ENCODE results near the gene COMMD6.
"Not testable (repeated sequence)": the region's sequence is repeated elsewhere in the genome, so short reads cannot be mapped to it uniquely, and the experiment has no call there.

Gene COMMD6

GRCh38 chr13:75537401-75538365 is at the start of gene COMMD6:
Gene COMMD6 (minus strand): TSS chr13:75537841. CDS start chr13:75537805, 36 bp downstream.
- DNase-seq (ENCODE audit: insufficient read length, low spot score): peak; percentile 83
- peak; percentile 98 for FAIRE-seq

- FAIRE-seq: no peak
- no peak for DNase-seq (ENCODE audit: insufficient read length, low spot score)
Measured at GRCh38 chr13:75585153-75585552, 47.5 kb upstream of the COMMD6 start.

- FAIRE-seq (no peak), DNase-seq (ENCODE audit: insufficient read length, low spot score) (no peak)
Measured at GRCh38 chr13:75583091-75583490, 45.5 kb upstream of the COMMD6 start.

- FAIRE-seq: peak; percentile 60
- DNase-seq (ENCODE audit: insufficient read length, low spot score): no peak
Measured at GRCh38 chr13:75581874-75582640, 44.4 kb upstream of the COMMD6 start.

GRCh38 chr13:75579529-75579928 is 41.9 kb upstream of the COMMD6 start:
- no peak for DNase-seq (ENCODE audit: insufficient read length, low spot score)
- FAIRE-seq: peak; percentile 26

- DNase-seq (ENCODE audit: insufficient read length, low spot score): no peak
- no peak for FAIRE-seq
Measured at GRCh38 chr13:75569576-75569975, 31.9 kb upstream of the COMMD6 start.

GRCh38 chr13:75566658-75567057 is 29.0 kb upstream of the COMMD6 start:
- FAIRE-seq (no peak), DNase-seq (ENCODE audit: insufficient read length, low spot score) (no peak)

GRCh38 chr13:75558145-75558840 is 20.7 kb upstream of the COMMD6 start:
- no peak for FAIRE-seq
- DNase-seq (ENCODE audit: insufficient read length, low spot score): no peak

- FAIRE-seq (no peak), DNase-seq (ENCODE audit: insufficient read length, low spot score) (no peak)
Measured at GRCh38 chr13:75556961-75557360, 19.3 kb upstream of the COMMD6 start.

GRCh38 chr13:75555836-75556235 is 18.2 kb upstream of the COMMD6 start:
- FAIRE-seq (no peak), DNase-seq (ENCODE audit: insufficient read length, low spot score) (no peak)

- FAIRE-seq (no peak), DNase-seq (ENCODE audit: insufficient read length, low spot score) (no peak)
Measured at GRCh38 chr13:75554981-75555380, 17.3 kb upstream of the COMMD6 start.

- no peak for FAIRE-seq
- DNase-seq (ENCODE audit: insufficient read length, low spot score): no peak
Measured at GRCh38 chr13:75554464-75554863, 16.8 kb upstream of the COMMD6 start.

- DNase-seq (ENCODE audit: insufficient read length, low spot score) (no peak), FAIRE-seq (peak; percentile 63)
Measured at GRCh38 chr13:75550159-75550567, 12.5 kb upstream of the COMMD6 start.

GRCh38 chr13:75549262-75550158 is 11.9 kb upstream of the COMMD6 start, which contains the start of gene UCHL3:
Gene UCHL3 (plus strand): TSS chr13:75549791. CDS start chr13:75549821, 30 bp downstream.
- DNase-seq (ENCODE audit: insufficient read length, low spot score) (peak; percentile 85), FAIRE-seq (peak; percentile 99)

- no peak for FAIRE-seq
- DNase-seq (ENCODE audit: insufficient read length, low spot score): no peak
Measured at GRCh38 chr13:75547917-75548316, 10.3 kb upstream of the COMMD6 start.

GRCh38 chr13:75545386-75545785 is 7.7 kb upstream of the COMMD6 start:
- not testable (repeated sequence) for FAIRE-seq; DNase-seq (ENCODE audit: insufficient read length, low spot score)

- no peak for FAIRE-seq
- DNase-seq (ENCODE audit: insufficient read length, low spot score): no peak
Measured at GRCh38 chr13:75544681-75545330, 7.2 kb upstream of the COMMD6 start.

- DNase-seq (ENCODE audit: insufficient read length, low spot score) (no peak), FAIRE-seq (no peak)
Measured at GRCh38 chr13:75541961-75542360, 4.3 kb upstream of the COMMD6 start.

- DNase-seq (ENCODE audit: insufficient read length, low spot score): no peak
- FAIRE-seq: peak; percentile 11
Measured at GRCh38 chr13:75541287-75541686, 3.6 kb upstream of the COMMD6 start.

Data from GM19239 (cell line).